HEK293 (cell line): Measurements from ENCODE around the gene ZNF385C.

Source experiments
- CTCF ChIA-PET: fragments of 350-600 bp; formaldehyde crosslinking; extraction: SDS; loops from one replicate; lab custom pipeline; 2021; ENCODE audit warnings: antibody characterized with exemption; lab: Yijun Ruan, JAX
- POLR2A ChIA-PET: fragments of 300-600 bp; formaldehyde crosslinking; extraction: SDS; loops from one replicate; lab custom pipeline; 2020; ENCODE audit warnings: antibody characterized with exemption, inconsistent platforms; lab: Yijun Ruan, JAX
- H3K27ac ChIP-seq: fragments of 200-500 bp; sonication (Bioruptor generic); 2 replicates; pipeline ENCODE4 v1.5.1; 2014; ENCODE audit warnings: low read depth, low read length, control low read depth, inconsistent platforms; ENCODE audit errors: extremely low read depth
- H3K36me3 ChIP-seq, 2 experiments: fragments of 200-500 bp in 1 of 2; sonication (Bioruptor generic) in 1 of 2; 1 replicate in 1 of 2; 2 replicates in 1 of 2; pipeline ENCODE4 v1.5.1; 2014 to 2017; ENCODE audit warnings: inconsistent platforms in 2 of 2, low read length in 2 of 2; ENCODE audit not compliant: control insufficient read depth in 2 of 2, insufficient read depth in 1 of 2
- H3K4me1 ChIP-seq: fragments of 200-500 bp; sonication (Bioruptor generic); 2 replicates; pipeline ENCODE4 v1.5.1; 2014; ENCODE audit warnings: mild to moderate bottlenecking, low read length, inconsistent platforms; ENCODE audit not compliant: control insufficient read depth, insufficient read depth
- H3K4me3 ChIP-seq: 2 replicates; pipeline ENCODE4 v1.5.1; 2011; ENCODE audit warnings: low read depth, mild to moderate bottlenecking, control low read depth, low read length, moderate library complexity
- H3K9me3 ChIP-seq: fragments of 200-500 bp; sonication (Bioruptor generic); 2 replicates; pipeline ENCODE4 v1.5.1; 2014; ENCODE audit warnings: low read depth, low read length, inconsistent platforms; ENCODE audit not compliant: control insufficient read depth, insufficient read depth
- HOXA7 ChIP-seq: sonication (generic); formaldehyde crosslinking; IDR thresholded peaks from 2 replicates; pipeline ENCODE4 v1.8.1; 2022; ENCODE audit warnings: missing genetic modification reagents, borderline replicate concordance
- KLF16 ChIP-seq: fragments of 450-650 bp; formaldehyde crosslinking; IDR thresholded peaks from 2 replicates; pipeline ENCODE4 v1.5.1; 2017; ENCODE audit warnings: missing biosample characterization, missing genetic modification characterization
- PRDM4 ChIP-seq: fragments of 450-650 bp; formaldehyde crosslinking; IDR thresholded peaks from 2 replicates; pipeline ENCODE4 v1.5.1; 2017; ENCODE audit warnings: missing biosample characterization, missing genetic modification characterization
- PRDM6 ChIP-seq: fragments of 450-650 bp; formaldehyde crosslinking; IDR thresholded peaks from 2 replicates; pipeline ENCODE4 v1.5.1; 2017; ENCODE audit warnings: missing biosample characterization, missing genetic modification characterization
- REPIN1 ChIP-seq: fragments of 450-650 bp; formaldehyde crosslinking; IDR thresholded peaks from 2 replicates; pipeline ENCODE4 v1.5.1; 2017; ENCODE audit warnings: missing biosample characterization, missing genetic modification characterization, low read depth
- ZBTB10 ChIP-seq: fragments of 450-650 bp; formaldehyde crosslinking; IDR thresholded peaks from 2 replicates; pipeline ENCODE4 v1.5.1; 2016; ENCODE audit warnings: missing biosample characterization, missing genetic modification characterization
- ZBTB44 ChIP-seq: fragments of 450-650 bp; IDR thresholded peaks from 2 replicates; pipeline ENCODE4 v1.5.1; 2018; ENCODE audit warnings: missing biosample characterization, mild to moderate bottlenecking, missing genetic modification characterization
- ZBTB6 ChIP-seq: fragments of 450-650 bp; formaldehyde crosslinking; IDR thresholded peaks from 2 replicates; pipeline ENCODE4 v1.5.1; 2017; ENCODE audit warnings: missing biosample characterization, missing genetic modification characterization
- ZFP37 ChIP-seq: fragments of 450-650 bp; formaldehyde crosslinking; IDR thresholded peaks from 2 replicates; pipeline ENCODE4 v1.5.1; 2016; ENCODE audit warnings: missing biosample characterization, missing genetic modification characterization
- ZFP69B ChIP-seq: fragments of 450-650 bp; formaldehyde crosslinking; IDR thresholded peaks from 2 replicates; pipeline ENCODE4 v1.5.1; 2016; ENCODE audit warnings: missing biosample characterization, missing genetic modification characterization
- ZNF280D ChIP-seq: fragments of 450-650 bp; formaldehyde crosslinking; IDR thresholded peaks from 2 replicates; pipeline ENCODE4 v1.5.1; 2016; ENCODE audit warnings: missing biosample characterization, missing genetic modification characterization
- ZNF394 ChIP-seq: fragments of 450-650 bp; formaldehyde crosslinking; IDR thresholded peaks from 2 replicates; pipeline ENCODE4 v1.5.1; 2016; ENCODE audit warnings: missing biosample characterization, missing genetic modification characterization, mild to moderate bottlenecking, moderate library complexity, borderline replicate concordance
- ZNF404 ChIP-seq: fragments of 450-650 bp; formaldehyde crosslinking; IDR thresholded peaks from 2 replicates; pipeline ENCODE4 v1.5.1; 2017; ENCODE audit warnings: missing biosample characterization, missing genetic modification characterization
- ZNF654 ChIP-seq: fragments of 450-650 bp; formaldehyde crosslinking; IDR thresholded peaks from 2 replicates; pipeline ENCODE4 v1.5.1; 2016; ENCODE audit warnings: low read depth, missing biosample characterization, missing genetic modification characterization

ZNF385C gene

GRCh38 chr17:42001729-42002128, 96.5 kb downstream of the ZNF385C start (continued):
- TF ChIP-seq ZBTB10 (no peak), ZNF394 (tag by site-specific recombination) (no peak)

- ChIA-PET CTCF (interaction anchor here (0.6 to 1.4 kb wide), 4 partner anchors 9 to 23 kb away, joined by 3 to 4 read pairs (median 3); partner anchors contain the start of gene NKIRAS2), POLR2A (no interaction called here)
- Histone ChIP-seq H3K4me3 (no peak overlapping the region), H3K4me1 (0 out of 2 replicates have a peak, but pooled peaks cover 2% of the 10 kb centered on the region), H3K27ac (no peak overlapping the region), H3K9me3 (no peaks in the 10 kb centered on the region; the same call in 1 of the 2 replicates), H3K36me3 (peaks cover 62 to 76% of the 10 kb centered on the region in 2 experiments)
- TF ChIP-seq ZBTB44 (no peak), HOXA7 (CRISPR knock-in tag) (no peak), PRDM6 (no peak), ZNF654 (tag by site-specific recombination) (no peak), KLF16 (tag by site-specific recombination) (no peak), PRDM4 (no peak), ZNF280D (tag by site-specific recombination) (no peak), ZFP69B (tag by site-specific recombination) (no peak), ZNF404 (tag by site-specific recombination) (no peak), ZFP37 (tag by site-specific recombination) (no peak), REPIN1 (tag by site-specific recombination) (no peak), ZBTB6 (tag by site-specific recombination) (no peak)
Observed at GRCh38 chr17:42000413-42001133, 97.7 kb downstream of the ZNF385C start.
